GM10248 (cell line): ENCODE results near the gene TMED5.

Experiments
- CTCF ChIA-PET: fragments of 300-600 bp; sonication (Branson Sonifier 250); formaldehyde crosslinking; extraction: SDS; loops from one replicate; lab custom pipeline; 2021; ENCODE audit warnings: antibody characterized with exemption; lab: Yijun Ruan, JAX
- POLR2A ChIA-PET: fragments of 350-650 bp; sonication (Branson Sonifier 250); formaldehyde crosslinking; extraction: SDS; loops from one replicate; lab custom pipeline; 2020; ENCODE audit warnings: antibody characterized with exemption; lab: Yijun Ruan, JAX
- DNase-seq: peaks from one replicate; pipeline ENCODE4 v3.0.0; 2012; ENCODE audit errors: extremely low spot score
- TF ChIP-seq, protein P1 (sequence below): IDR thresholded peaks from 2 replicates; pipeline ENCODE4 v1.5.1; 2012; ENCODE audit warnings: mild to moderate bottlenecking, low read depth; ENCODE audit errors: extremely low read depth, missing control alignments, control extremely low read depth

TMED5 gene

DNA sequence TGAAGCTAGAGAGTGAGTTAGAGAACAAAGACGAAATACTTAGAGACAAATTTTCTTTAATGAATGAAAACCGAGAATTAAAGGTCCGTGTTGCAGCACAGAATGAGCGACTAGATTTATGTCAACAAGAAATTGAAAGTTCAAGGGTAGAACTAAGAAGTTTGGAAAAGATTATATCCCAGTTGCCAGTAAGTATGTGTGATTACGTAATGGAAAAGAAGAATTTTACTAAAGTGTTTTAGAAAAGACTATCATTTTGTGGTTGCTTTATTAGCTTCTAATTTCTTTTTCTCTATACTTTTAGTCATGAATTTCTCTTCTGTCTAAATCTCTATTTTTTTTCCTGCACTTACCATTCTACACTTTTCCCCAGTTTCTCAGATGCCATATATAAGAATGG, 27.0 kb upstream of the TMED5 start:
- ChIA-PET CTCF (interaction anchor here (1.1 kb wide), 1 partner anchor 14 kb away, joined by 3 read pairs; no protein-coding TSS in a partner anchor), POLR2A (no interaction called here)
- no peak for DNase-seq
- TF ChIP-seq, protein P1, sequence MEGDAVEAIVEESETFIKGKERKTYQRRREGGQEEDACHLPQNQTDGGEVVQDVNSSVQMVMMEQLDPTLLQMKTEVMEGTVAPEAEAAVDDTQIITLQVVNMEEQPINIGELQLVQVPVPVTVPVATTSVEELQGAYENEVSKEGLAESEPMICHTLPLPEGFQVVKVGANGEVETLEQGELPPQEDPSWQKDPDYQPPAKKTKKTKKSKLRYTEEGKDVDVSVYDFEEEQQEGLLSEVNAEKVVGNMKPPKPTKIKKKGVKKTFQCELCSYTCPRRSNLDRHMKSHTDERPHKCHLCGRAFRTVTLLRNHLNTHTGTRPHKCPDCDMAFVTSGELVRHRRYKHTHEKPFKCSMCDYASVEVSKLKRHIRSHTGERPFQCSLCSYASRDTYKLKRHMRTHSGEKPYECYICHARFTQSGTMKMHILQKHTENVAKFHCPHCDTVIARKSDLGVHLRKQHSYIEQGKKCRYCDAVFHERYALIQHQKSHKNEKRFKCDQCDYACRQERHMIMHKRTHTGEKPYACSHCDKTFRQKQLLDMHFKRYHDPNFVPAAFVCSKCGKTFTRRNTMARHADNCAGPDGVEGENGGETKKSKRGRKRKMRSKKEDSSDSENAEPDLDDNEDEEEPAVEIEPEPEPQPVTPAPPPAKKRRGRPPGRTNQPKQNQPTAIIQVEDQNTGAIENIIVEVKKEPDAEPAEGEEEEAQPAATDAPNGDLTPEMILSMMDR = no peak

DNA sequence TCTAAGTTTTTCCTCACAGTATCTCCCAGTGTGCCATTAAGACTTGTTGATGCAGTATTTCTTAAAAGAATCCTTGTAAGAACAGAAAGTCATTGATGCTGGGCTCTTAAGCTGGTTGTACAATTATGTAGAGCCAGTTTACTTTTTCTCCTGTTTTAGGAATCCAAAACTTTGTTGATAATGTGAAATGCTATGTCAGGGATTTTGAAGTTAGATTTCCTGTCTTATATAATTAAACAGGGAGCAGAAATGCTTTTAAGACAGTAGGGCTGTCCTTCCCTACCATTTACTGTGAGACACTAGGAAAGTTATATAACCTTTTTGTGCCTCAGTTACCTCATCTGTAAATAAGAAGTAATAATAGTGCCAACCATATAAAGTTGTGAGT, 26.3 kb upstream of the TMED5 start:
- ChIA-PET POLR2A (no interaction called here), CTCF (interaction anchor here (1.1 kb wide), 1 partner anchor 15 kb away, joined by 3 read pairs; no protein-coding TSS in a partner anchor)
- DNase-seq = no peak
- TF ChIP-seq, protein P1 = no peak

DNA sequence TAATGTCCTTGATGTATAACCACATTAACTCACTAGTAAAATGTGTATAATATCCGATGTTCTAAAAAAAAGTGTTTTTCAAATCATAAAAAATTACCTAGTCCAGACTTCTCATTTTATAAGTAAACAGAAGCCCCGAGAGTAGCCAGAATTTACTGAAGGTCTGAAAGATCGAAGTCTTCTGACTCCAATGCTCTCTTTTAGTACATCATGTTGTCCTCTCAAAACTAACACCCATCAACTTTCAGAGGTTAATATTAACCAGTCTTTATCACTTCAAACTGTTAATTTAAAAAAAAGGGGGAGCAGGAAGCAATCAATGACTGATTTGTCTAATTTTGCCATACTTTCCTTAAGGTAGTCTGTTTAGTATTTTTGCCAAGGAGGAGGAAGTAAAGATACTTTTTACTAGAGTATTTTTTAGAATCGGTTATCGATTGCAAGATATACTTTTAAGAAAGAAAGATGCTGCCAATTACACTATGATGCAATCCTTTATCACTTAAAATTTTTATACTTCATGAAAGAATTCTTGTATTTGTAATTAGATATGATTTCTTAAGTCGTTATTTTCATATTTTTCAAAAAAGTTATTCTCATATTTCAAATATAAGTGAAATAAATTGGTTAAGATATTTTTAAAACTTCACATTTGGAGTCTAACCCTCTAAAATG, 25.8 kb upstream of the TMED5 start:
- CTCF ChIA-PET = interaction anchor here (1.1 to 1.3 kb wide), 2 partner anchors 9 to 15 kb away, joined by 3 to 5 read pairs; no protein-coding TSS in a partner anchor
- TF ChIP-seq, protein P1 = no peak
- DNase-seq = no peak
- POLR2A ChIA-PET = no interaction called here

DNA sequence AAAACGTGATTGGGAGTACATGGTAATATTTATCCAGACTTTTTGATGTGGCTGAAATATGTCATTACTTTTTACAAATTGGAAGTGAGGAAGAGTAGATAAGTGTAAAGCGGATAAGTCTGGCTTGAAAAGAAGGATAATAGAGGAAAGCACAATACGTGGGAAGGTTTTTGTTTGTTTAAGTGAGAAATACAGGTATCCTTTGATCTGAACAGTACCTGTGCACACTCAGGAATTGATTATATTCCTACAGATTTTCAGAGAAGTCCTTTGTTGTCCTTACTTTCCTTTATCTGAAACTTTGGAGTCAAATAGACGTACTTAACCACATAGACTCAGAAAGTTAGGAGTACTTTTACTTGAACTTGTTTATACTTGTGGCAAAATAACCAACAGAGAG, 20.5 kb upstream of the TMED5 start:
- no peak for DNase-seq
- TF ChIP-seq, protein P1 = no peak
- ChIA-PET CTCF (no interaction called here), POLR2A (no interaction called here)

DNA sequence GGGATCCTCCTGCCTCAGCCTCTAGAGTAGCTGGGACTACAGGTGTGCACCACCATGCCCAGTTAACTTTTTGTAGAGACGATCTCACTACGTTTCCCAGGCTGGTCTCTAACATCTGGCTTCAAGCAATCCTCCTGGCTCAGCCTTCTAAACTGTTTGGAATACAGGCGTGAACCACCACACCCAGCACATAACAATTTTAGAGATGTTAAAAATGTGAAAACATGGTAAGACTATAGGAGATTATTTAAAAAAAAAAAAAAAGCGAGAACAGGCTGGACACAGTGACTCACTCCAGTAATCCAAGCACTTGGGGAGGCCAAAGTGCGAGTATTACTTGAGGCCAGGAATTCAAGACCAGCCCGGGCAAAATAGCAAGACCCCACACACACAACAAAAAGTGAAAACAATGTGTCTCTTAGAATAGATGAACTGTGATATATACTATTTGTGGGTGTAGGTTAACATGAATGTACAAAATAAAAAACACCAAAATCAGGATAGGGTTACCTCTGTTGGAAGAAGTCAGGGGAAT, 19.9 kb upstream of the TMED5 start:
- TF ChIP-seq, protein P1 = no peak
- ChIA-PET POLR2A (no interaction called here), CTCF (interaction anchor here (1.1 kb wide), 1 partner anchor 104 kb away, joined by 3 read pairs; no protein-coding TSS in a partner anchor)
- DNase-seq = no peak

DNA sequence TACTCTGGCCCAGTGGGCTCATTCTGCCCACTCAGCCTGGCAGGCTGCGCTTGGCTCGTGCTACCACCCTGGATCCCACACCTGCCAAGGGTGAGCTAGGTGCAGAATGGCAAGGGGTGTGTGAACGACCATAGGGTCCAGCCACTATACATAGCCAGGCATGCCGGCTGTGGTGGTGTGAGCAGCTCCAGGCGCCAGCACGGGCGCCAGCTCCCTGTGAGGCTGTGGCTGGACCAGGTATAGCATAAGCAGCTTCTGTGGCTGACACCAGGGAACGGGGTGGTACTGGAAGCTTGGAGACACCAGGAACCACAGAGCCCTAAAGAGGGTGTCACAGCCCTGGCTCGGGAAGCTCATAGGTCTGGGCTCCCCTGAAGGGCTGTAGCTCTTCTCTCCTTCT, 18.9 kb upstream of the TMED5 start:
- POLR2A ChIA-PET = no interaction called here
- DNase-seq = no peak
- CTCF ChIA-PET = interaction anchor here (1.1 kb wide), 1 partner anchor 105 kb away, joined by 3 read pairs; no protein-coding TSS in a partner anchor
- TF ChIP-seq, protein P1 = no peak
